Measurements from ENCODE around the gene TLR5. TPM values are rescaled to one million over a fixed set of nuclear protein-coding genes. Genes with fewer than 3 reads are reported as not detected.
"Not testable (repeated sequence)": the region's sequence is repeated elsewhere in the genome, so short reads cannot be mapped to it uniquely, and the experiment has no call there.

TLR5 gene
- total RNA-seq, 1 experiment from 2014 or later, result 0.21 TPM

DNA sequence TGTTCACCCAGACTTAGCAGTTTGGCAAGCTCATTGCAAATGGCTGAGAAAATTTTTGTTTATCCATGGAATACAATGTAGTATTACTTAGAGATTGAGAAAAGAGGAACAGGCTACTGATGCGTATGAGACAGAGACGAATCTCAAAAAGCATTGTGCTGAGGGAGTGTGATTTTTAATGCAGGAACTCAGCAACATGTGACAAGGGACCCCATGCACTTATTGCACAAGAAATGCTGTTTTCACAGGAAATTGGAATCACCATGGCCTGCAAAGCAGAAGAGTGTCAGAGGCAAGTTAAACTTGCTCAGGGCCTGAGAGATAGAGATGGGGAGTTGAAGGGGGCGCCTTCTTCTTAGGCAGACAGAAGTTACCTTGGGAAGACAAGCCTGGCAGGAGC lies 32.6 kb upstream of the TLR5 start:
- POLR2A ChIA-PET, result no interaction called here
- BruUV-seq (replicated peaks), result no TSS peak

DNA sequence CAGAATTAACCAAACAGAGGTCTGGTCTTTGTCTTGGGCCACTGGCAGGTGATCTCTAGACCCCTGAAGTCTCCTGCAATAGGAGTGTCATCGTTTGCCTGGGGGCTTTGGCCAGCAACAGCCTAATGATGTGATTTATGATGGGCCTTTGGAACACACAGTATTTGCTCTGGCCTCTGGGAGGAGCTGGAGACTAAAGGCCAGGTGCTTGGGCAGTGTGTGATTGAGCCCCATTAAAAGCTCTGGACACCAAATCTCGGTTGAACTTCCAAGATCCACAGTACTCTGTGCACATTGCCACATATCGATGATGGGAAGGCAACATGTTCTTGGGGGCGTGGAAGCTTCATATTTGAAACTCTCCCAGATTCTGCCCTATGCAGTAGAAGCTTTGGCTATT lies 32.0 kb upstream of the TLR5 start:
- no peak for DNase-seq (ENCODE audit: low read depth, low spot score)
- ChIA-PET CTCF (interaction anchor here (0.6 kb wide), 1 partner anchor 13 kb away, joined by 3 read pairs; no protein-coding TSS in a partner anchor), POLR2A (no interaction called here)
- 0 out of 2 replicates have a peak, but pooled peaks have one; percentile 65 for ATAC-seq
- H3K4me3 ChIP-seq (ENCODE audit: low read depth in 2 of 2, low read length in 2 of 2), result no peak overlapping the region
- no peaks in the 10 kb centered on the region; the same call in 1 of the 2 replicates for H3K36me3 ChIP-seq (ENCODE audit: control insufficient read depth, insufficient read depth, low read length)
- TF ChIP-seq POLR2AphosphoS5 (IDR thresholded peaks at IDR 0.05; ENCODE audit: low read depth, low read length), result no peak
- TF ChIP-seq, protein P1, sequence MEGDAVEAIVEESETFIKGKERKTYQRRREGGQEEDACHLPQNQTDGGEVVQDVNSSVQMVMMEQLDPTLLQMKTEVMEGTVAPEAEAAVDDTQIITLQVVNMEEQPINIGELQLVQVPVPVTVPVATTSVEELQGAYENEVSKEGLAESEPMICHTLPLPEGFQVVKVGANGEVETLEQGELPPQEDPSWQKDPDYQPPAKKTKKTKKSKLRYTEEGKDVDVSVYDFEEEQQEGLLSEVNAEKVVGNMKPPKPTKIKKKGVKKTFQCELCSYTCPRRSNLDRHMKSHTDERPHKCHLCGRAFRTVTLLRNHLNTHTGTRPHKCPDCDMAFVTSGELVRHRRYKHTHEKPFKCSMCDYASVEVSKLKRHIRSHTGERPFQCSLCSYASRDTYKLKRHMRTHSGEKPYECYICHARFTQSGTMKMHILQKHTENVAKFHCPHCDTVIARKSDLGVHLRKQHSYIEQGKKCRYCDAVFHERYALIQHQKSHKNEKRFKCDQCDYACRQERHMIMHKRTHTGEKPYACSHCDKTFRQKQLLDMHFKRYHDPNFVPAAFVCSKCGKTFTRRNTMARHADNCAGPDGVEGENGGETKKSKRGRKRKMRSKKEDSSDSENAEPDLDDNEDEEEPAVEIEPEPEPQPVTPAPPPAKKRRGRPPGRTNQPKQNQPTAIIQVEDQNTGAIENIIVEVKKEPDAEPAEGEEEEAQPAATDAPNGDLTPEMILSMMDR (IDR thresholded peaks at IDR 0.05), result peak; percentile 35
- H3K27ac ChIP-seq (ENCODE audit: low read length), result no peak overlapping the region
- no TSS peak for BruUV-seq (replicated peaks)
- no peaks in the 10 kb centered on the region for H3K9me3 ChIP-seq (ENCODE audit: control insufficient read depth, insufficient read depth, low read depth, low read length)
- intact Hi-C loops (cut with micrococcal nuclease; ENCODE audit: unreplicated experiment), result no loop called here
- no peaks in the 10 kb centered on the region for H3K4me1 ChIP-seq (ENCODE audit: control insufficient read depth, insufficient read depth, low read length)
- H3K27me3 ChIP-seq (ENCODE audit: control insufficient read depth, insufficient read depth, low read length), result peaks cover 3% of the 10 kb centered on the region
- in situ Hi-C loops (cut with HindIII; ENCODE audit: low pct_unique_long_range_greater_than_20kb, low sequenced_read_pairs), result no loop called here

More for the DNA sequence above, 32.6 kb upstream of the TLR5 start:
- in situ Hi-C loops (cut with HindIII; ENCODE audit: low pct_unique_long_range_greater_than_20kb, low sequenced_read_pairs) (no loop called here), intact Hi-C loops (cut with micrococcal nuclease; ENCODE audit: unreplicated experiment) (no loop called here)
- peaks cover 9% of the 10 kb centered on the region for H3K27me3 ChIP-seq (ENCODE audit: control insufficient read depth, insufficient read depth, low read length)
- no peaks in the 10 kb centered on the region for H3K4me1 ChIP-seq (ENCODE audit: control insufficient read depth, insufficient read depth, low read length)
- CTCF ChIA-PET, result no interaction called here
- H3K4me3 ChIP-seq (ENCODE audit: low read depth in 2 of 2, low read length in 2 of 2), result no peak overlapping the region
- H3K27ac ChIP-seq (ENCODE audit: low read length), result no peak overlapping the region
- no peaks in the 10 kb centered on the region; the same call in 1 of the 2 replicates for H3K36me3 ChIP-seq (ENCODE audit: control insufficient read depth, insufficient read depth, low read length)
- no peak for ATAC-seq
- TF ChIP-seq SIN3A (IDR thresholded peaks at IDR 0.05; ENCODE audit: borderline replicate concordance, insufficient read depth, low read depth, low read length) (no peak), POLR2AphosphoS5 (IDR thresholded peaks at IDR 0.05; ENCODE audit: low read depth, low read length) (no peak), TCF7L2 (IDR thresholded peaks at IDR 0.05; ENCODE audit: low read depth, low read length) (no peak)
- TF ChIP-seq, protein P2, sequence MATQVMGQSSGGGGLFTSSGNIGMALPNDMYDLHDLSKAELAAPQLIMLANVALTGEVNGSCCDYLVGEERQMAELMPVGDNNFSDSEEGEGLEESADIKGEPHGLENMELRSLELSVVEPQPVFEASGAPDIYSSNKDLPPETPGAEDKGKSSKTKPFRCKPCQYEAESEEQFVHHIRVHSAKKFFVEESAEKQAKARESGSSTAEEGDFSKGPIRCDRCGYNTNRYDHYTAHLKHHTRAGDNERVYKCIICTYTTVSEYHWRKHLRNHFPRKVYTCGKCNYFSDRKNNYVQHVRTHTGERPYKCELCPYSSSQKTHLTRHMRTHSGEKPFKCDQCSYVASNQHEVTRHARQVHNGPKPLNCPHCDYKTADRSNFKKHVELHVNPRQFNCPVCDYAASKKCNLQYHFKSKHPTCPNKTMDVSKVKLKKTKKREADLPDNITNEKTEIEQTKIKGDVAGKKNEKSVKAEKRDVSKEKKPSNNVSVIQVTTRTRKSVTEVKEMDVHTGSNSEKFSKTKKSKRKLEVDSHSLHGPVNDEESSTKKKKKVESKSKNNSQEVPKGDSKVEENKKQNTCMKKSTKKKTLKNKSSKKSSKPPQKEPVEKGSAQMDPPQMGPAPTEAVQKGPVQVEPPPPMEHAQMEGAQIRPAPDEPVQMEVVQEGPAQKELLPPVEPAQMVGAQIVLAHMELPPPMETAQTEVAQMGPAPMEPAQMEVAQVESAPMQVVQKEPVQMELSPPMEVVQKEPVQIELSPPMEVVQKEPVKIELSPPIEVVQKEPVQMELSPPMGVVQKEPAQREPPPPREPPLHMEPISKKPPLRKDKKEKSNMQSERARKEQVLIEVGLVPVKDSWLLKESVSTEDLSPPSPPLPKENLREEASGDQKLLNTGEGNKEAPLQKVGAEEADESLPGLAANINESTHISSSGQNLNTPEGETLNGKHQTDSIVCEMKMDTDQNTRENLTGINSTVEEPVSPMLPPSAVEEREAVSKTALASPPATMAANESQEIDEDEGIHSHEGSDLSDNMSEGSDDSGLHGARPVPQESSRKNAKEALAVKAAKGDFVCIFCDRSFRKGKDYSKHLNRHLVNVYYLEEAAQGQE (IDR thresholded peaks at IDR 0.05; ENCODE audit: insufficient read depth in 1 of 2, low read depth in 2 of 2, low read length in 1 of 2), result no peak
- TF ChIP-seq, protein P1 (IDR thresholded peaks at IDR 0.05), result no peak
- no peak for DNase-seq (ENCODE audit: low read depth, low spot score)
- H3K9me3 ChIP-seq (ENCODE audit: control insufficient read depth, insufficient read depth, low read depth, low read length), result no peaks in the 10 kb centered on the region

DNA sequence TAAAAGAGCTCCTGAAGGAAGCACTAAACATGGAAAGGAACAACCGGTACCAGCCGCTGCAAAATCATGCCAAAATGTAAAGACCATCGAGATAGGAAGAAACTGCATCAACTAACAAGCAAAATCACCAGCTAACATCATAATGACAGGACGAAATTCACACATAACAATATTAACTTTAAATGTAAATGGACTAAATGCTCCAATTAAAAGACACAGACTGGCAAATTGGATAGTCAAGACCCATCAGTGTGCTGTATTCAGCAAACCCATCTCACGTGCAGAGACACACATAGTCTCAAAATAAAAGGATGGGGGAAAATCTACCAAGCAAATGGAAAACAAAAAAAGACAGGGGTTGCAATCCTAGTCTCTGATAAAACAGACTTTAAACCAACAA lies 26.4 kb upstream of the TLR5 start:
- H3K36me3 ChIP-seq (ENCODE audit: control insufficient read depth, insufficient read depth, low read length); H3K27me3 ChIP-seq (ENCODE audit: control insufficient read depth, insufficient read depth, low read length); BruUV-seq (replicated peaks); intact Hi-C loops (cut with micrococcal nuclease; ENCODE audit: unreplicated experiment); H3K9me3 ChIP-seq (ENCODE audit: control insufficient read depth, insufficient read depth, low read depth, low read length); H3K27ac ChIP-seq (ENCODE audit: low read length); ATAC-seq; POLR2A ChIA-PET; DNase-seq (ENCODE audit: low read depth, low spot score); H3K4me3 ChIP-seq (ENCODE audit: low read depth in 2 of 2, low read length in 2 of 2); CTCF ChIA-PET; in situ Hi-C loops (cut with HindIII; ENCODE audit: low pct_unique_long_range_greater_than_20kb, low sequenced_read_pairs); H3K4me1 ChIP-seq (ENCODE audit: control insufficient read depth, insufficient read depth, low read length): not testable (repeated sequence)

Data from Panc1 (cell line).